Measurements from ENCODE around the gene FMNL2.

DNA sequence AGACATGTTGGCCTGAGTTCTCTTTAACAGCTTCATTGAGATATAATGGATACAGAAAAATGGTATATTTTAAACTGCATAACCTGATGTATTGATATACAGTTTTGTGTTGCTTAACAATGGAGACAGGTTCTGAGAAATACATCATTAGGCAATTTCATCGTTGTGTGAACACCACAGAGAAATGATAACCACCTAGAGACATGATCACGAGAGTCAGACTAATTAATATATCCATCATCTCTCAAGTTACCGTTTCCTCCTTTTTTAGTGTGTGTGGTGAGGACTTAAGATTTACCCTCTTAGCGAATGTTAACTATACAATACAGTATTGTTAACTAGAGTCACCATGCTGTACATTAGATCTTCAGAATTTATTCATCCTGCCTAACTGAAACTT is 178.1 kb downstream of the FMNL2 start:
- TF ChIP-seq, protein P1, sequence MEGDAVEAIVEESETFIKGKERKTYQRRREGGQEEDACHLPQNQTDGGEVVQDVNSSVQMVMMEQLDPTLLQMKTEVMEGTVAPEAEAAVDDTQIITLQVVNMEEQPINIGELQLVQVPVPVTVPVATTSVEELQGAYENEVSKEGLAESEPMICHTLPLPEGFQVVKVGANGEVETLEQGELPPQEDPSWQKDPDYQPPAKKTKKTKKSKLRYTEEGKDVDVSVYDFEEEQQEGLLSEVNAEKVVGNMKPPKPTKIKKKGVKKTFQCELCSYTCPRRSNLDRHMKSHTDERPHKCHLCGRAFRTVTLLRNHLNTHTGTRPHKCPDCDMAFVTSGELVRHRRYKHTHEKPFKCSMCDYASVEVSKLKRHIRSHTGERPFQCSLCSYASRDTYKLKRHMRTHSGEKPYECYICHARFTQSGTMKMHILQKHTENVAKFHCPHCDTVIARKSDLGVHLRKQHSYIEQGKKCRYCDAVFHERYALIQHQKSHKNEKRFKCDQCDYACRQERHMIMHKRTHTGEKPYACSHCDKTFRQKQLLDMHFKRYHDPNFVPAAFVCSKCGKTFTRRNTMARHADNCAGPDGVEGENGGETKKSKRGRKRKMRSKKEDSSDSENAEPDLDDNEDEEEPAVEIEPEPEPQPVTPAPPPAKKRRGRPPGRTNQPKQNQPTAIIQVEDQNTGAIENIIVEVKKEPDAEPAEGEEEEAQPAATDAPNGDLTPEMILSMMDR (IDR thresholded peaks at IDR 0.05; ENCODE audit: poor library complexity, severe bottlenecking) = no peak
- TF ChIP-seq TAF1 (IDR thresholded peaks at IDR 0.05; ENCODE audit: low read depth) (no peak), EZH2 (IDR thresholded peaks at IDR 0.05; ENCODE audit: borderline replicate concordance, insufficient read depth, low read length, poor library complexity, severe bottlenecking) (no peak), MXI1 (conservative IDR thresholded peaks at IDR 0.05; ENCODE audit: poor library complexity, severe bottlenecking) (no peak), POLR2AphosphoS5 (IDR thresholded peaks at IDR 0.05) (no peak), SMC3 (conservative IDR thresholded peaks at IDR 0.05; ENCODE audit: poor library complexity) (no peak)
- TF ChIP-seq, protein P2, sequence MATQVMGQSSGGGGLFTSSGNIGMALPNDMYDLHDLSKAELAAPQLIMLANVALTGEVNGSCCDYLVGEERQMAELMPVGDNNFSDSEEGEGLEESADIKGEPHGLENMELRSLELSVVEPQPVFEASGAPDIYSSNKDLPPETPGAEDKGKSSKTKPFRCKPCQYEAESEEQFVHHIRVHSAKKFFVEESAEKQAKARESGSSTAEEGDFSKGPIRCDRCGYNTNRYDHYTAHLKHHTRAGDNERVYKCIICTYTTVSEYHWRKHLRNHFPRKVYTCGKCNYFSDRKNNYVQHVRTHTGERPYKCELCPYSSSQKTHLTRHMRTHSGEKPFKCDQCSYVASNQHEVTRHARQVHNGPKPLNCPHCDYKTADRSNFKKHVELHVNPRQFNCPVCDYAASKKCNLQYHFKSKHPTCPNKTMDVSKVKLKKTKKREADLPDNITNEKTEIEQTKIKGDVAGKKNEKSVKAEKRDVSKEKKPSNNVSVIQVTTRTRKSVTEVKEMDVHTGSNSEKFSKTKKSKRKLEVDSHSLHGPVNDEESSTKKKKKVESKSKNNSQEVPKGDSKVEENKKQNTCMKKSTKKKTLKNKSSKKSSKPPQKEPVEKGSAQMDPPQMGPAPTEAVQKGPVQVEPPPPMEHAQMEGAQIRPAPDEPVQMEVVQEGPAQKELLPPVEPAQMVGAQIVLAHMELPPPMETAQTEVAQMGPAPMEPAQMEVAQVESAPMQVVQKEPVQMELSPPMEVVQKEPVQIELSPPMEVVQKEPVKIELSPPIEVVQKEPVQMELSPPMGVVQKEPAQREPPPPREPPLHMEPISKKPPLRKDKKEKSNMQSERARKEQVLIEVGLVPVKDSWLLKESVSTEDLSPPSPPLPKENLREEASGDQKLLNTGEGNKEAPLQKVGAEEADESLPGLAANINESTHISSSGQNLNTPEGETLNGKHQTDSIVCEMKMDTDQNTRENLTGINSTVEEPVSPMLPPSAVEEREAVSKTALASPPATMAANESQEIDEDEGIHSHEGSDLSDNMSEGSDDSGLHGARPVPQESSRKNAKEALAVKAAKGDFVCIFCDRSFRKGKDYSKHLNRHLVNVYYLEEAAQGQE (IDR thresholded peaks at IDR 0.05; ENCODE audit: borderline replicate concordance) = no peak
